ENCODE results near the gene ARHGAP22. TPM values are rescaled to one million over a fixed set of nuclear protein-coding genes. Genes with fewer than 3 reads are reported as not detected.

Gene ARHGAP22
- total and polyA plus RNA-seq, 2 donors = 5.5 to 8.5 TPM

DNA sequence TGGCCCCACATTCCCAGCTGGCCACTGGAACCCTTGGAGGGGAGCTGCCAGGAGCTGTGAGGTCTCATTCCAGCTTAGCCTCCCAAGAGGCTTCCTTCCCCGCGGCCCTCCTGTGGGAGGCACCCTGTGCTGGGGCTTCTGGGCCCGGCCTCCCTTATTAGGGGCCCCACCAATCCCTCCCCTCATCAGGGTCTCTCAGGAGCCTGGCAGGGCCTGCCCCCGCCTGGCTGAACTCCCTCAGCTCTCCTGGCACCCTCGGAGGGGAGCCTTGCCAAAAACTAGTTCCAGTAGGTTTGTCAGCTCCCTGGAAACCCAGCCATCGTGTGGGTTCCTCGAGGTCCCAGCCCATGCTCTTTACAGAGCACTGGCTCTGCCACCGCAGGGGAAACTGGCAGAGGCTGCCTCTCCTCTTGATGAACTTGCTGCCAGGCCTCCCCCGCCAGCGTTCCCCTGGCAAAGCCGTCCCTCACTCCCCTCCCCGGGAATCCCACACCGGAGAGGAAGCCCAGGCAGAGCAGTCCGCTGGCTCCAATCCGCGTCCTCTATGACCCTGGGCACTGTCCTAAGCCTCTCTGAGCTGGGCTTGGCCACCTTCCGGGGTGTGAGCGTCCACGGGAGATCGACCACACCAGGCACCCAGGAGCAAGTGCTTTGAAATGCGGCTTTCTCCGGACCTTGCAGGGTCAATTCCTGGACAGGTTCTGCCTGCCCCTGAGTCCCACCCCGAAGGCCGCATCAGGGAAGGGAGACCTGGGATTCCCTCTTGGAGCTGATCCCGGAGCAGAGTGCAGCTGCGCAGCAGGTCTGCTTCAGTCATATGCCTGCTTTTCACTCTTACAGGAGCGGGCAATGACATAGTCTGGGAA lies 139.8 kb downstream of the ARHGAP22 start:
- H3K36me3 ChIP-seq (ENCODE audit: control insufficient read depth in 2 of 2, insufficient read depth in 2 of 2, low read length in 1 of 2) = no peaks in the 10 kb centered on the region
- no peaks in the 10 kb centered on the region for H3K27me3 ChIP-seq (ENCODE audit: control insufficient read depth in 2 of 2, insufficient read depth in 1 of 2, low read length in 1 of 2)
- H3K4me3 ChIP-seq (ENCODE audit: low read length in 2 of 2) = no peak overlapping the region
- DNase-seq (ENCODE audit: low read depth in 6 of 9, low spot score in 9 of 9) = no peak
- no peaks in the 10 kb centered on the region for H3K9me3 ChIP-seq (ENCODE audit: control insufficient read depth in 2 of 2, insufficient read depth in 1 of 2, low read length in 1 of 2)
- WGBS = 84% methylated on average over 27 of the region's 27 CpGs
- peaks cover 2 to 25% of the 10 kb centered on the region in 2 donors for H3K4me1 ChIP-seq (ENCODE audit: control insufficient read depth in 2 of 2, insufficient read depth in 2 of 2, low read length in 2 of 2)
- H3K27ac ChIP-seq (ENCODE audit: low read depth in 1 of 2, low read length in 1 of 2) = no peak overlapping the region

GRCh38 chr10:48464121-48464870 lies 140.6 kb downstream of the ARHGAP22 start:
- no peak for DNase-seq (ENCODE audit: low read depth in 6 of 9, low spot score in 9 of 9)
- Histone ChIP-seq H3K4me3 (ENCODE audit: low read length in 2 of 2) (no peak overlapping the region), H3K4me1 (ENCODE audit: control insufficient read depth in 2 of 2, insufficient read depth in 2 of 2, low read length in 2 of 2) (peaks cover 0 to 17% of the 10 kb centered on the region in 2 donors), H3K9me3 (ENCODE audit: control insufficient read depth in 2 of 2, insufficient read depth in 1 of 2, low read length in 1 of 2) (peaks cover 0 to 1% of the 10 kb centered on the region in 2 donors), H3K27me3 (ENCODE audit: control insufficient read depth in 2 of 2, insufficient read depth in 1 of 2, low read length in 1 of 2) (no peaks in the 10 kb centered on the region), H3K36me3 (ENCODE audit: control insufficient read depth in 2 of 2, insufficient read depth in 2 of 2, low read length in 1 of 2) (no peaks in the 10 kb centered on the region), H3K27ac (ENCODE audit: low read depth in 1 of 2, low read length in 1 of 2) (no peak overlapping the region)
- 89% methylated on average over 9 of the region's 9 CpGs for WGBS

GRCh38 chr10:48463318-48464003 lies 141.4 kb downstream of the ARHGAP22 start:
- Histone ChIP-seq H3K36me3 (ENCODE audit: control insufficient read depth in 2 of 2, insufficient read depth in 2 of 2, low read length in 1 of 2) (no peaks in the 10 kb centered on the region), H3K4me3 (ENCODE audit: low read length in 2 of 2) (no peak overlapping the region), H3K27me3 (ENCODE audit: control insufficient read depth in 2 of 2, insufficient read depth in 1 of 2, low read length in 1 of 2) (no peaks in the 10 kb centered on the region), H3K9me3 (ENCODE audit: control insufficient read depth in 2 of 2, insufficient read depth in 1 of 2, low read length in 1 of 2) (peaks cover 0 to 1% of the 10 kb centered on the region in 2 donors), H3K27ac (ENCODE audit: low read depth in 1 of 2, low read length in 1 of 2) (no peak overlapping the region), H3K4me1 (ENCODE audit: control insufficient read depth in 2 of 2, insufficient read depth in 2 of 2, low read length in 2 of 2) (peaks cover 0 to 9% of the 10 kb centered on the region in 2 donors)
- no peak for DNase-seq (ENCODE audit: low read depth in 6 of 9, low spot score in 9 of 9)
- WGBS = 93% methylated on average over 8 of the region's 8 CpGs

DNA sequence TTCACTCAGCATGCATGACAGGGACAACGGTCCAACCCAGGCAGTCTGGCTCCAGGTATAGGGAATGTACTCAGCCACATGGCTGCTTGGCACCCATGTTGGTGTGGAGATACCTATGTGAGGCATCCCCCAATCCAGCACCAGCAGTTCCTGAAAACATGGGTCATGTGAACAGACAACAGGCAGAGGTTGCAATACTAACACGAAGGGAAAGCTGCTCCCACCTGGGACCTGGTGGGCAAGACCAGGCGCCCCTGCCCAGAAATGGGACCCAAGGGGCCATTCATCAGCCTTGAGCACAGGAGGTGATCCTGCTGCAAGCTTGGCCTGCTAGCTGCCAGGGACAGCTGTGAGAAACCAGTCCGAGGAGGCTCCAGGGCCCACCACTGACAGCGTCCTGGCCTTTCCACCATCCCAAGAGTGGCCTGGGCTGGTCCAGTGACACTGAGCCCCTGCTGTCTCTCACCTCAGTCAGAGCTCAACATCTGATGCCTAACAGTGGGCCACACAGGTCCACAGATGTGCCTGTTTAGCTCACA lies 142.3 kb downstream of the ARHGAP22 start:
- no peak overlapping the region for H3K4me3 ChIP-seq (ENCODE audit: low read length in 2 of 2)
- peak overlapping the region in 1 of 2 donors; percentile 2 for H3K27ac ChIP-seq (ENCODE audit: low read depth in 1 of 2, low read length in 1 of 2)
- no peak for DNase-seq (ENCODE audit: low read depth in 6 of 9, low spot score in 9 of 9)
- 97% methylated on average over 5 of the region's 5 CpGs for WGBS
- H3K4me1 ChIP-seq (ENCODE audit: control insufficient read depth in 2 of 2, insufficient read depth in 2 of 2, low read length in 2 of 2) = peaks cover 0 to under 1% of the 10 kb centered on the region in 2 donors
- H3K36me3 ChIP-seq (ENCODE audit: control insufficient read depth in 2 of 2, insufficient read depth in 2 of 2, low read length in 1 of 2) = no peaks in the 10 kb centered on the region
- peaks cover 0 to 1% of the 10 kb centered on the region in 2 donors for H3K9me3 ChIP-seq (ENCODE audit: control insufficient read depth in 2 of 2, insufficient read depth in 1 of 2, low read length in 1 of 2)
- H3K27me3 ChIP-seq (ENCODE audit: control insufficient read depth in 2 of 2, insufficient read depth in 1 of 2, low read length in 1 of 2) = no peaks in the 10 kb centered on the region

DNA sequence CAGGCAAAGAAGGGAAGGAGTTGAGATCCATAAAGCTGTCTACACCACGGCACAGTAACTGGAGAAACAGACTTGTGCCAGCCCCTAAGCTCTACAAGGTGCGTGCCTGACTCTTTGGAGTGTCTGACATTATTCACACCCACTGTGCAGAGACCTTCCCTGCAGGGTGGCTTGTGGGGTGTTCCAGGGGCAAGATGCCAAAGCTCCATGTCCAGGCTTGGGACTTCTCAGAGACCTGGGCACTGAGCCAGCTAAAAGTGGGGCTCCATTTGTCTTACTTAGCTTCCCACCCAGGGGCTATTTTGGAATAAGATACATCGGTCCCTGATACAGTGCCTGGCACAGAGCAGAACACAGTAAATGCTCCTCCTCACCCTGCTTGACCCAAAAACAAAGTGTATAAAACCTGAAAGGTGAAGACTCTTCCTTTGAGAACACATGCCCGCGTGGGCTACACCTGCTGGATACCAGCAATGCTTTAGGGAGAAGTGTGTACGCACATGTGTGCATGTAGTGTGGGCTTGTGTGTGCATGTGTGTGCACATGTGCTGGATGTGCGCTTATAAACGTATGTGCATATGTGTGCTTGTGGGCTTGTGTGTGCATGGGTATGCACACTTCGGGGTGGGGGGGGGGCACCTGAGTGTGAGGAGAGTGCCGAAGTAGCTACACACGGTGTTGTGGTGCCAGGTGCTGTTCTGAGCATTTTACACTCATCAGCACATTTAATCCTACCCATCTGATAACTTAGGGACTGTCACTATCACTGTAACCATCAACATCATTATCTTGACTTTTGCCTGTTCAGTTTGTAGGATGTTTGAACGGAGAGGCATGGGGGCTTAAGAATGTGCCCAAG lies 143.0 kb downstream of the ARHGAP22 start:
- H3K4me3 ChIP-seq (ENCODE audit: low read length in 2 of 2) = no peak overlapping the region
- WGBS = 92% methylated on average over 12 of the region's 12 CpGs
- no peaks in the 10 kb centered on the region for H3K27me3 ChIP-seq (ENCODE audit: control insufficient read depth in 2 of 2, insufficient read depth in 1 of 2, low read length in 1 of 2)
- H3K4me1 ChIP-seq (ENCODE audit: control insufficient read depth in 2 of 2, insufficient read depth in 2 of 2, low read length in 2 of 2) = peaks cover 0 to 8% of the 10 kb centered on the region in 2 donors
- no peaks in the 10 kb centered on the region for H3K36me3 ChIP-seq (ENCODE audit: control insufficient read depth in 2 of 2, insufficient read depth in 2 of 2, low read length in 1 of 2)
- no peak overlapping the region for H3K27ac ChIP-seq (ENCODE audit: low read depth in 1 of 2, low read length in 1 of 2)
- DNase-seq (ENCODE audit: low read depth in 6 of 9, low spot score in 9 of 9) = no peak
- peaks cover 0 to 1% of the 10 kb centered on the region in 2 donors for H3K9me3 ChIP-seq (ENCODE audit: control insufficient read depth in 2 of 2, insufficient read depth in 1 of 2, low read length in 1 of 2)

GRCh38 chr10:48460182-48460581 lies 144.7 kb downstream of the ARHGAP22 start:
- Histone ChIP-seq H3K27me3 (ENCODE audit: control insufficient read depth in 2 of 2, insufficient read depth in 1 of 2, low read length in 1 of 2) (no peaks in the 10 kb centered on the region), H3K4me1 (ENCODE audit: control insufficient read depth in 2 of 2, insufficient read depth in 2 of 2, low read length in 2 of 2) (peaks cover 0 to 23% of the 10 kb centered on the region in 2 donors), H3K27ac (ENCODE audit: low read depth in 1 of 2, low read length in 1 of 2) (no peak overlapping the region), H3K9me3 (ENCODE audit: control insufficient read depth in 2 of 2, insufficient read depth in 1 of 2, low read length in 1 of 2) (peaks cover 0 to 1% of the 10 kb centered on the region in 2 donors), H3K36me3 (ENCODE audit: control insufficient read depth in 2 of 2, insufficient read depth in 2 of 2, low read length in 1 of 2) (no peaks in the 10 kb centered on the region), H3K4me3 (ENCODE audit: low read length in 2 of 2) (no peak overlapping the region)
- 97% methylated on average over 2 of the region's 2 CpGs for WGBS
- DNase-seq (ENCODE audit: low read depth in 6 of 9, low spot score in 9 of 9) = no peak

DNA sequence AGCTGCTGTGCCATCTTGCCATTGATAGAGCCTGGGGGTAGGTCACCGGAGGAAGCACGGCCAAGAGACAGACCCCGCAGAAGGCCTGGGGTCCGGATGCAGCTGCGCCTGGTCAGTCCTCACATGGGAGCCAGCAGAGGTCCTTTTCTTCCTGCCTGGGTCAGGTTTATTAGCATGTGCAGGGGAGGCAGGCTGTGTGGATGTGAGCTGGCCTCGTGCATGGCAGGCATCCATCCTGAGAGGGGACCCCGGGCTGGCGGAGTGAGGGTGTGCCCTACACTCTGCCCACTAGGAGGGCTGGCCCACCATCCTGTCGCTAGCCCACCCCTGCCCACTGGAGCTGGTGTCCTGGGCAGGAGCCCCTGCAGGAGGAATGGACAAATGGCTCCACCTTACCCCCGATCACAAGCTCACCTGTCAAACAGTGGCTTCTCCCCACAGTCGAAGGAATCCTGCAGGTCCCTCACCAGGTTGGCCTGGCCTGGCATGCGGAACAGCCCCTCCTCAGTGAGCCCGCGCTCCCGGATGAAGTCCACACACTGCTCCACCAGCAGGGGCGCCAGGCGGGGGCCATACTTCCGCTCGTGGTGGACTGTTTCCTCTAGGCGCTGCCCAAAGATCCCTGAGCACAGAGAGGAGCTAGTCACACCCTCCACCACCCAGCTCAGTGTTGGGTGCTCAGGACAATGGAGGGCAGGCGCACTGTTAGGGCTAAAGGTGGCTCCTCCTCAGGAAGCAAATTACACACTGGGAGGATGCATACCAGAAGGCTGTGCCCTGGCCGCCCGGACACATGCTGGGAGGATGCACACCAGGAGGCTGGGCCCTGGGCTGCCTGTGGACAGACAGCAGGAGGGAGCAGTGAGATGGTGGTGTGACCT lies 145.4 kb downstream of the ARHGAP22 start:
- Histone ChIP-seq H3K27ac (ENCODE audit: low read depth in 1 of 2, low read length in 1 of 2) (no peak overlapping the region), H3K9me3 (ENCODE audit: control insufficient read depth in 2 of 2, insufficient read depth in 1 of 2, low read length in 1 of 2) (peaks cover 0 to 1% of the 10 kb centered on the region in 2 donors), H3K4me1 (ENCODE audit: control insufficient read depth in 2 of 2, insufficient read depth in 2 of 2, low read length in 2 of 2) (peaks cover 0 to 23% of the 10 kb centered on the region in 2 donors), H3K27me3 (ENCODE audit: control insufficient read depth in 2 of 2, insufficient read depth in 1 of 2, low read length in 1 of 2) (no peaks in the 10 kb centered on the region), H3K36me3 (ENCODE audit: control insufficient read depth in 2 of 2, insufficient read depth in 2 of 2, low read length in 1 of 2) (no peaks in the 10 kb centered on the region), H3K4me3 (ENCODE audit: low read length in 2 of 2) (no peak overlapping the region)
- no peak for DNase-seq (ENCODE audit: low read depth in 6 of 9, low spot score in 9 of 9)
- 83% methylated on average over 23 of the region's 23 CpGs for WGBS
